Erythroblast (primary cell): ENCODE data around the gene MAN2A2.

ENCODE experiments used
- DNase-seq, 2 experiments: peaks; one replicate each; lab custom pipeline; 2025; lab: John Stamatoyannopoulos, UW
- GATA1 ChIP-seq: IDR thresholded peaks from 2 replicates; pipeline ENCODE4 v1.6.1; 2011; ENCODE audit warnings: low read depth, mild to moderate bottlenecking, control low read depth, low read length, moderate library complexity
- POLR2A ChIP-seq: IDR thresholded peaks from 2 replicates; pipeline ENCODE4 v1.6.1; 2011; ENCODE audit warnings: mild to moderate bottlenecking, low read length

The MAN2A2 gene

DNA sequence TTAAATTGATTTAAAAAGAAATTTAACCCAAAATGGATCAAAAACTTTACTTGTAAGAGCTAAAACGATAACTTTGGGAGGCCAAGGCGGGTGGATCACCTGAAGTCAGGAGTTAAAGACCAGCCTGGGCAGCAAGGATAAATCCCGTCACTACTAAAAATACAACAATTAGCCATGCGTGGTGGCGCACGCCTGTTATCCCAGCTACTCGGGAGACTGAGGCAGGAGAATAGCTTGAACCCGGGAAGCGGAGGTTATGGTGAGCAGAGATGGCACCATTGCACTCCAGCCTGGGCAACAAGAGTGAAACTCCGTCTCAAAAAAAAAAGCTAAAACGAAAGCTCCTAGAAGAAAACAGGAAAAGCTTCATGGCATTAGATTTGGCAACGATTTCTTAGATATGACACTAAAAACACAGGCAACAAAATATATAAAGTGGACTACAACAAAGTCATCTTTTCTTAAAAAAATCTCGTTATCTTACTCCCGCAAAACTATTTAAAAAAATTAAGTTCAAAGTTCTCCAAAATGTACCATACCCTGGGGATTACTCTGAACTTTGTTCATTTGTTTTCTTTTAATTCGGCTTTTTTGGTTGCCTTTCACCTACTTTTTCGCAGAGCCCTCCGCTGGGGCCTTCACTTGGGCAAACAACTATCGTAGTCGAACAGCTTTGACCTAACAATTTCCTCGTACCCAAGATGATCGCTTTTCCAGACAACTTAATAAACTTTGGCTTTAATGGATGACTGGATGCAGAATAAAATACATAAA, 26.3 kb downstream of the MAN2A2 start:
- no peak for TF ChIP-seq GATA1
- TF ChIP-seq POLR2A: no peak
- DNase-seq: no peak

- DNase-seq: peak; percentile 38 to 55
- TF ChIP-seq GATA1: no peak
- TF ChIP-seq POLR2A: no peak
Measured at GRCh38 chr15:90930861-90931574, 27.9 kb downstream of the MAN2A2 start.

DNA sequence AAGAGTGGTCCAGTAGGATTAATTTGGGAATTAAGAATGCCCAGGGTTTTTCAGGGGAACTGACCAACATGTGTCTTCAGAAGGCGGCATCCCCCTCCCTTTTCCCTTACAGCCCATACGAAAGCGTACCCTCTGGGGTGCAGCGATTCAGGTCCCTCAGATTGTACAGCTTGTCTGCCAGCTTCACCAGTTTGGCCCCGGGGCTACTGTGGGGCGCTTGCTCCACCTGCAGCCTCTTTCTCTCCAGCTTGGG, 28.4 kb downstream of the MAN2A2 start:
- DNase-seq: no peak
- no peak for TF ChIP-seq POLR2A
- no peak for TF ChIP-seq GATA1

- peak; percentile 93 to 95 for DNase-seq
- TF ChIP-seq POLR2A: peak; percentile 86
- no peak for TF ChIP-seq GATA1
Measured at GRCh38 chr15:90931828-90932659, 28.9 kb downstream of the MAN2A2 start, which contains the start of gene HDDC3. HDDC3 (minus strand) TSS chr15:90932549; CDS start chr15:90932540, 9 bp downstream.

- no peak for TF ChIP-seq GATA1
- no peak for TF ChIP-seq POLR2A
- DNase-seq: no peak
Measured at GRCh38 chr15:90932660-90932991, 29.5 kb downstream of the MAN2A2 start.

DNA sequence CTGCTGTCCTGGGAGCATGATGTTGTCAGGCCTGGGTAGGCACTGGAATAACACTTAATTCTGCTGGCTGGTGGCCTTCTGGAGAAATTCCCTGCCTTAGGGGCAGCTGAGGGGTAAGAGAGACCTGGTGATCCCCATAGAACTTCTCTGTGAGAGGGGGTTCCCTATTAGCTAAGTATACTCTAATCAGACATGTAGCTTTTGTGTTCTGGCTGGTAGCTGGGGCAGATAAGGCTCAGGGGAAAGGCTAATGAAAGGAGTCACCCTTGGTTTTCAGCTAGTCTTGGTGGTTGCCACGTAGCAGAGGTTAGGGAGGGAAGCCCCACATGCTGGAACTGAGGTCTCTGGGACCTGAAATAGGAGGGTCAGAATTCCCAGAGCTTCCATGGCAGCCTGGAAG, 30.2 kb downstream of the MAN2A2 start:
- DNase-seq: peak; percentile 81 to 91
- TF ChIP-seq POLR2A: peak; percentile 51
- TF ChIP-seq GATA1: no peak

- peak; percentile 90 to 91 for DNase-seq
- TF ChIP-seq POLR2A: no peak
- no peak for TF ChIP-seq GATA1
Measured at GRCh38 chr15:90934256-90934948, 31.3 kb downstream of the MAN2A2 start.

GRCh38 chr15:90934949-90935751, 32.0 kb downstream of the MAN2A2 start, which contains the start of gene UNC45A:
UNC45A (plus strand) TSS chr15:90935285; CDS start chr15:90935325, 40 bp downstream.
- peak; percentile 90 to 94 for DNase-seq
- TF ChIP-seq GATA1 (no peak), POLR2A (peak; percentile 30)

GRCh38 chr15:90936823-90937222, 33.7 kb downstream of the MAN2A2 start:
- no peak for TF ChIP-seq POLR2A
- no peak for TF ChIP-seq GATA1
- DNase-seq: no peak

GRCh38 chr15:90938261-90938660, 35.2 kb downstream of the MAN2A2 start:
- DNase-seq: no peak
- TF ChIP-seq GATA1 (no peak), POLR2A (no peak)

GRCh38 chr15:90939756-90940155, 36.7 kb downstream of the MAN2A2 start:
- DNase-seq: no peak
- TF ChIP-seq GATA1 (no peak), POLR2A (no peak)

GRCh38 chr15:90941038-90941437, 37.9 kb downstream of the MAN2A2 start:
- TF ChIP-seq GATA1: no peak
- TF ChIP-seq POLR2A: no peak
- DNase-seq: no peak
